Endothelial cell of umbilical vein (primary cell): ENCODE data around the gene BLACAT1. TPM values are rescaled to one million over a fixed set of nuclear protein-coding genes. Genes with fewer than 3 reads are reported as not detected.

Experiments used
- BruUV-seq: library from RNA; stranded (reverse); fragments of 400-500 nt; replicated peaks from 2 replicates; lab custom pipeline; 2021; lab: Mats Ljungman, UMichigan
- CTCF ChIA-PET: fragments of 300-600, 350-600 bp; sonication (Branson Sonifier 250); formaldehyde crosslinking; loops from one replicate; lab custom pipeline; 2021; ENCODE audit warnings: antibody characterized with exemption, inconsistent platforms; lab: Charles Lee
- POLR2A ChIA-PET: fragments of 300-600, 350-600 bp; sonication (Branson Sonifier 250); formaldehyde crosslinking; loops from one replicate; lab custom pipeline; 2021; ENCODE audit warnings: antibody characterized with exemption, inconsistent platforms; lab: Charles Lee
- DNase-seq: peaks from one replicate; pipeline ENCODE4 v3.0.0-alpha.2; 2011; ENCODE audit warnings: low read depth, low spot score
- FAIRE-seq: peaks from 2 replicates; lab custom pipeline; 2011; peaks lifted over from hg19 to GRCh38; lab: Jason Lieb, UNC
- H2AFZ ChIP-seq: 2 replicates; pipeline ENCODE4 v1.6.0; 2012; ENCODE audit warnings: low read depth, low read length, control low read depth, inconsistent platforms
- H3K27ac ChIP-seq: 2 replicates; pipeline ENCODE4 v1.5.1; 2011; ENCODE audit warnings: low read depth, mild to moderate bottlenecking, control low read depth, low read length, moderate library complexity; ENCODE audit not compliant: insufficient read depth
- H3K27me3 ChIP-seq, 2 experiments: 2 replicates each; pipeline versions ENCODE4 v1.6.0 to v1.6.1; 2011; ENCODE audit warnings: low read length in 2 of 2, mixed read lengths in 1 of 2; ENCODE audit not compliant: control insufficient read depth in 2 of 2, insufficient read depth in 2 of 2
- H3K36me3 ChIP-seq, 2 experiments: 2 replicates in 1 of 2; 3 replicates in 1 of 2; pipeline ENCODE4 v1.5.1; 2011; ENCODE audit warnings: low read length in 2 of 2, mild to moderate bottlenecking in 1 of 2, moderate library complexity in 1 of 2; ENCODE audit not compliant: control insufficient read depth in 2 of 2, insufficient read depth in 2 of 2; ENCODE audit errors: extremely low read depth in 1 of 2
- H3K4me1 ChIP-seq: 3 replicates; pipeline ENCODE4 v1.5.1; 2011; ENCODE audit warnings: mild to moderate bottlenecking, low read length; ENCODE audit not compliant: control insufficient read depth, insufficient read depth; ENCODE audit errors: extremely low read depth
- H3K4me2 ChIP-seq: 2 replicates; pipeline ENCODE4 v1.6.1; 2011; ENCODE audit warnings: low read length, control low read depth, mixed read lengths; ENCODE audit not compliant: insufficient read depth
- H3K4me3 ChIP-seq, 3 experiments: fragments of 200-600 bp in 1 of 3; sonication (generic), shearing (Covaris generic) in 1 of 3; replicated peaks in 1 of 3; 2 replicates each; pipeline ENCODE4 v1.5.1; 2011 to 2016; ENCODE audit warnings: control low read depth in 3 of 3, low read length in 3 of 3, mild to moderate bottlenecking in 2 of 3, inconsistent platforms in 1 of 3, low read depth in 1 of 3, moderate library complexity in 1 of 3; ENCODE audit not compliant: insufficient read depth in 1 of 3
- H3K79me2 ChIP-seq: 2 replicates; pipeline ENCODE4 v1.6.0; 2012; ENCODE audit warnings: low read length, inconsistent platforms; ENCODE audit not compliant: control insufficient read depth, insufficient read depth
- H3K9ac ChIP-seq: replicated peaks from 2 replicates; pipeline ENCODE3; 2011; ENCODE audit warnings: low read length, control low read depth; ENCODE audit not compliant: insufficient read depth; ENCODE audit errors: extremely low read depth
- H3K9me1 ChIP-seq: replicated peaks from 3 replicates; pipeline ENCODE4 v1.6.0; 2011; ENCODE audit warnings: mild to moderate bottlenecking, low read length; ENCODE audit not compliant: control insufficient read depth, insufficient read depth; ENCODE audit errors: extremely low read depth
- H3K9me3 ChIP-seq: replicated peaks from 2 replicates; pipeline ENCODE4 v1.5.1; 2012; ENCODE audit warnings: low read length, inconsistent platforms; ENCODE audit not compliant: control insufficient read depth, insufficient read depth
- H4K20me1 ChIP-seq: replicated peaks from 2 replicates; pipeline ENCODE3; 2011; ENCODE audit warnings: mild to moderate bottlenecking, low read length; ENCODE audit not compliant: control insufficient read depth, insufficient read depth; ENCODE audit errors: extremely low read depth
- CTCF ChIP-seq, 2 donors: IDR thresholded peaks; 1 replicate in 1 of 2; 2 replicates in 1 of 2; pipeline ENCODE4 v1.5.1; 2011; ENCODE audit warnings: low read length in 2 of 2, mild to moderate bottlenecking in 2 of 2, moderate library complexity in 2 of 2, control low read depth in 1 of 2, inconsistent platforms in 1 of 2, low read depth in 1 of 2; ENCODE audit not compliant: insufficient read depth in 1 of 2; ENCODE audit errors: extremely low read depth in 1 of 2
- EZH2 ChIP-seq: IDR thresholded peaks from 2 replicates; pipeline ENCODE4 v1.6.1; 2012; ENCODE audit warnings: borderline replicate concordance, low read depth, mild to moderate bottlenecking, moderate library complexity, low read length, inconsistent platforms; ENCODE audit not compliant: severe bottlenecking
- FOS ChIP-seq: IDR thresholded peaks from 2 replicates; pipeline ENCODE4 v1.6.1; 2011; ENCODE audit warnings: mild to moderate bottlenecking, low read length, moderate library complexity, borderline replicate concordance; ENCODE audit not compliant: insufficient read depth
- GATA2 ChIP-seq: IDR thresholded peaks from 2 replicates; pipeline ENCODE4 v1.7.0; 2011; ENCODE audit warnings: low read depth, mild to moderate bottlenecking, moderate library complexity, mixed read lengths, low read length; ENCODE audit not compliant: insufficient read length, insufficient read depth
- JUN ChIP-seq: IDR thresholded peaks from 2 replicates; pipeline ENCODE4 v1.6.1; 2011; ENCODE audit warnings: borderline replicate concordance, low read depth; ENCODE audit not compliant: insufficient read length, insufficient read depth
- MAX ChIP-seq: IDR thresholded peaks from 2 replicates; pipeline ENCODE4 v1.6.1; 2011; ENCODE audit not compliant: insufficient read depth, insufficient read length
- MYC ChIP-seq: IDR thresholded peaks from one replicate; pipeline ENCODE4 v1.6.1; 2011; ENCODE audit warnings: mild to moderate bottlenecking, low read depth, low read length
- POLR2A ChIP-seq: IDR thresholded peaks from 2 replicates; pipeline ENCODE4 v1.6.1; 2012; ENCODE audit warnings: low read depth, mild to moderate bottlenecking, control low read depth, low read length
- POLR2AphosphoS5 ChIP-seq: IDR thresholded peaks from 2 replicates; pipeline ENCODE4 v1.6.1; 2012; ENCODE audit warnings: low read depth, mild to moderate bottlenecking, control low read depth, low read length, moderate library complexity; ENCODE audit not compliant: insufficient read depth
- dilution Hi-C: fragments of 300-500 bp; cut with MboI; formaldehyde crosslinking; loops from one replicate; pipeline ENCODE4 v1.15.0; 2019; ENCODE audit warnings: low sequenced_read_pairs; ENCODE audit not compliant: extremely low pct_ligation_motif_present
- intact Hi-C: fragments of 100-400 bp; cut with micrococcal nuclease; formaldehyde crosslinking; loops from one replicate; pipeline ENCODE4 v1.10.0; 2022
- polyA plus RNA-seq, 4 experiments: library from polyadenylated mRNA; depleted of rRNA in 3 of 4; stranded (reverse) in 3 of 4; unstranded in 1 of 4; fragments of >200 nt; gene quantifications; 2 replicates each; pipeline versions ENCODE4 v1.2.1 to v1.2.3, GENCODE V29; 2011 to 2012; ENCODE audit warnings: missing spikeins in 1 of 4
- total RNA-seq: library from RNA; stranded (reverse); gene quantifications from 2 replicates; pipeline ENCODE4 v1.2.3, GENCODE V29; 2021

The BLACAT1 gene
- total and polyA plus RNA-seq, 2 donors (not counting 3 experiments of a cell fraction or from before 2014, with no cell fraction given): not detected

GRCh38 chr1:205423814-205424399, 31.9 kb downstream of the BLACAT1 start:
- Histone ChIP-seq H3K4me1 (no peaks in the 10 kb centered on the region), H3K9ac (no peak overlapping the region), H3K9me1 (no peaks in the 10 kb centered on the region), H3K36me3 (no peaks in the 10 kb centered on the region), H4K20me1 (no peaks in the 10 kb centered on the region), H3K4me3 (no peak overlapping the region), H2AFZ (no peak overlapping the region), H3K27ac (no peak overlapping the region), H3K4me2 (no peak overlapping the region), H3K9me3 (no peaks in the 10 kb centered on the region), H3K79me2 (no peaks in the 10 kb centered on the region), H3K27me3 (peaks cover 39 to 46% of the 10 kb centered on the region in 2 experiments)
- POLR2A ChIA-PET: no interaction called here
- DNase-seq (no peak), FAIRE-seq (no peak)
- CTCF ChIA-PET: interaction anchor here (0.7 to 6.8 kb wide), 3 partner anchors 15 to 62 kb away, joined by 4 to 38 read pairs (median 7); no protein-coding TSS in a partner anchor
- dilution Hi-C loops: no loop called here
- intact Hi-C loops: no loop called here
- no peak for TF ChIP-seq POLR2A
- TF ChIP-seq GATA2: no peak
- no peak for TF ChIP-seq JUN
- TF ChIP-seq FOS: no peak
- TF ChIP-seq POLR2AphosphoS5: no peak
- no peak for TF ChIP-seq CTCF (IDR thresholded peaks at IDR 0.05; ENCODE audit: extremely low read depth in 1 of 2, insufficient read depth in 1 of 2, low read depth in 1 of 2, low read length in 2 of 2)
- no peak for TF ChIP-seq MYC
- TF ChIP-seq MAX: no peak
- TF ChIP-seq EZH2: no peak
- no TSS peak for BruUV-seq
